Thoracic aorta (tissue), 2 donors: ENCODE results near the gene DCAKD. TPM values are rescaled to one million over a fixed set of nuclear protein-coding genes. Genes with fewer than 3 reads are reported as not detected.

Experiments
- ATAC-seq: fragments of 150-250 bp; one replicate; pipeline ENCODE4 v1.8.0; 2017; ENCODE audit warnings: low read depth; ENCODE audit not compliant: insufficient number of reproducible peaks, low FRiP score
- DNase-seq: peaks from one replicate; pipeline ENCODE4 v3.0.0-alpha.2; 2020; ENCODE audit warnings: low spot score
- H3K27ac ChIP-seq, 2 donors: fragments of 200-600 bp; sonication (generic); 1 replicate in 1 of 2; 2 replicates in 1 of 2; pipeline ENCODE4 v1.5.1; 2016; ENCODE audit warnings: mild to moderate bottlenecking in 2 of 2, moderate library complexity in 2 of 2
- H3K27me3 ChIP-seq: fragments of 200-600 bp; sonication (generic); replicated peaks from 2 replicates; pipeline ENCODE4 v1.6.0; 2016; ENCODE audit warnings: mild to moderate bottlenecking; ENCODE audit not compliant: insufficient read depth
- H3K36me3 ChIP-seq: fragments of 200-600 bp; sonication (generic); one replicate; pipeline ENCODE4 v1.5.1; 2016
- H3K4me1 ChIP-seq, 2 donors: fragments of 200-600 bp; sonication (generic); 1 replicate in 1 of 2; 2 replicates in 1 of 2; pipeline versions ENCODE4 v1.5.1 to v1.6.0; 2016; ENCODE audit warnings: low read depth in 2 of 2, mild to moderate bottlenecking in 1 of 2; ENCODE audit not compliant: control insufficient read depth in 1 of 2
- H3K4me3 ChIP-seq: fragments of 200-600 bp; sonication (generic); 2 replicates; pipeline ENCODE4 v1.5.1; 2016; ENCODE audit warnings: mild to moderate bottlenecking
- H3K9me3 ChIP-seq: fragments of 200-600 bp; sonication (generic); 2 replicates; pipeline ENCODE4 v1.5.1; 2016
- CTCF ChIP-seq: fragments of 200-600 bp; sonication (generic); IDR thresholded peaks from one replicate; pipeline ENCODE4 v1.5.1; 2019; ENCODE audit warnings: antibody characterized with exemption
- total RNA-seq, 2 donors: library from RNA; depleted of rRNA; stranded (reverse); fragments of >200 nt; gene quantifications; one replicate each; pipeline versions ENCODE4 v1.1.0 to v1.2.3, GENCODE V29; 2016

Gene DCAKD
- total RNA-seq, 2 donors from 2014 or later, result 34.6 to 56.5 TPM

DNA sequence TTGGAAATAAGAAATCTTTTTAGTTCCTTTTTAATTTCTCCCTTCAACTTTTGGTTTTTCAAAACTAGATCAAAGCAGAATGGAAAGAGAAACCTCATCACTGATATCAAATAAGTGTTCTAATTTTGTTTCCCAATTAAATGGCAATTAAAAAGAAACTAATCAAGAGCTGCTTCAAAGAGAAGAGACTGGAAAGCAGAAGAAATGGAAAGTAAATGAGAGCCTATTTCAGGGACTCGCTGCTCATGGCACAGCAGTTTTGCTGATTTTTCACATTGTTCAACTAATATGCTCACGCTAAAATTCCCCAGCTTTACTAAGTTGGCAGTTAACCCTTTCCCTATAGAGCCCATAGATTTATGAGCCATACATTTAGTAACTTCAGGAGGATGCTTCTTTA lies 16.2 kb upstream of the DCAKD start:
- TF ChIP-seq CTCF, result no peak
- Histone ChIP-seq H3K36me3 (peaks cover 11% of the 10 kb centered on the region), H3K27me3 (no peaks in the 10 kb centered on the region), H3K27ac (no peak overlapping the region), H3K4me3 (no peak overlapping the region), H3K4me1 (peaks cover 19 to 49% of the 10 kb centered on the region in 2 donors), H3K9me3 (no peaks in the 10 kb centered on the region)
- ATAC-seq, result no peak
- DNase-seq, result no peak

DNA sequence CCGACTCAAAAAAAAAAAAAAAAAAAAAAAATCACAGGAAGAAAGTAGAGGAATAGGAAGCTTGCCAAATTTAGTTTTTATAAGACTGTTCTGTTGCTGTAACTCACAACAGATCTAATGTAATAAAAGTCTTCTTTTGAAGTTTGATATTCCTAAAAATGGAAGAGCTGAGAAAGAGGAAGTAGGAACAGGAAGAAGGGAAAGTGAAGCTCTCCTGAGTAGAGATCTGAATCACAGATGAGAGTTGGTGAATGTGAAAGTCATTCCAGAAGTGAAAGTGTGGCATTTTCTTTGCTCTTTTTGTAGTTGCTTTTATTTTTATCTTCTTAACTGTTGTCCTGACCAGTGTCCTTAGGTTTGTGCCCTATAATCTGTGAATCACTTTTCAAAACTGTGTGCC lies 11.8 kb upstream of the DCAKD start:
- no peak for DNase-seq
- Histone ChIP-seq H3K9me3 (no peaks in the 10 kb centered on the region), H3K36me3 (no peaks in the 10 kb centered on the region), H3K4me3 (no peak overlapping the region), H3K27ac (peak overlapping the region in 1 of 2 donors; percentile 89), H3K4me1 (peaks cover 38 to 69% of the 10 kb centered on the region in 2 donors), H3K27me3 (no peaks in the 10 kb centered on the region)
- ATAC-seq, result no peak
- no peak for TF ChIP-seq CTCF

DNA sequence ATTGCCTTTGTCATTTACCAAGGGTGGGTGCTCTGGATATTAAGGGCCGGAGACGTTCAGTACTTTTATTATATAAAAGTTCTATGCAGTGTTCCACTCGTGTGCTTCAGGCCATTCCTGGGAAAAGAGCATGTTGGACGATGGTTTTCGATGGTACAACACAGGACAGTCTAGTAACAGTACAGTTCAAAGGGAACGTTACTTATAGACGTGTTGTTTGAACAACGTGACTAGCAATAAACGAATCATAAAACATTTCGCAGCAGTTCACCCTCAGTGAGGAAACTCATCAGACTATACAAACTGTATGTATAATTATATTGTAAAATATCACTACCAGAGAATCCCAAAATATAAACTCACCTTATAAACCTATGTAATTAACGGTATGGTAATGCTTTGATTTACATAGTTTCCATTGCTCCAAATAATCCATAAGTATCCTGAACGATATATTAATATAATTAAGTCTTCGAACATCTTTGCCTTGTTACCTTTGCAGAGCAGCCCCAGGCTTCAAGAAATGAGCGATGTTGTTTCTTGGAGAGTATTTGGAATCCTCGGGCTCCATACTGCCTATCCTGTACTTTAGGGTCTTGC lies 10.3 kb upstream of the DCAKD start:
- DNase-seq (no peak), ATAC-seq (no peak)
- peak overlapping the region; percentile 88 for H3K4me3 ChIP-seq
- H3K9me3 ChIP-seq, result no peaks in the 10 kb centered on the region
- no peaks in the 10 kb centered on the region for H3K27me3 ChIP-seq
- no peak for TF ChIP-seq CTCF
- peaks cover 34 to 59% of the 10 kb centered on the region in 2 donors for H3K4me1 ChIP-seq
- H3K27ac ChIP-seq, result peak overlapping the region; percentile 89 to 94
- H3K36me3 ChIP-seq, result no peaks in the 10 kb centered on the region

DNA sequence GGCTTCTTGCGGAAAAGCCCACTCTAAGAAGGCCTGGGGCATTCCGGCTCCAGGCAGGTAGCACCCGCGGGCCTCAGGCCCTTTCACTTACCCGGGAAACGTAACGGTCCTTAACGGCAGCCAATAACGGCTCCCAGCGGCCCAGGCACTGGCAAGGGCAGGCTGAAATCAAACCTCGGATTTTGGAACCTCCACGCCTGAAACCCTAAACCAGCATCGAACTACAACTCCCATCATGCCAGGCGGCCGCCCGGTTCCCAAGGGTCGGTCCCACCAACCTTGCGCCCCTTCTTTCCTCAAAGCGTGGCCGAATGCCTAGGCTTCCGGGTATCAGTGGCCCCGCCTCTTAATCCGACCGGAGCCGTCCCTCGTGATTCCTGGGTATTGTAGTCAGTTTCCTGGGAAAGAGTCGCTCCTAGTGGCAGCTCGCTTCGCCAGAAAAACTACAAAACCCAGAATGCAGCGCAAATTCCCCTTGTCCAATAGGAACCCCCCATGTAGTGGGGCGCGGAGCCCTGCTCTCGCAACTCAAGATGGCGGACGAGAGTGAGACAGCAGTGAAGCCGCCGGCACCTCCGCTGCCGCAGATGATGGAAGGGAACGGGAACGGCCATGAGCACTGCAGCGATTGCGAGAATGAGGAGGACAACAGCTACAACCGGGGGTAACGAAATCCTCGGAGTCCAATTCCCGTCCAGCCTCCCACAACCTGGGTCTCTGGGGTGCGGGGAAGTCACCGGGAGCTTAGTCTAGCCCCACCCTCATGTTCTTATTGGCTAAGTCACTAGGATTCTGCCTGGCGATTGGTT lies 9.6 kb upstream of the DCAKD start, which contains the start of gene NMT1:
Gene NMT1, plus strand, starts transcription at position 521 of the 809 bp plus-strand sequence. Its CDS starts 13 bp downstream, at position 534.
- Histone ChIP-seq H3K4me3 (peak within 1 kb of the TSS; percentile 88), H3K36me3 (no peaks in the 10 kb centered on the region), H3K4me1 (peaks cover 31 to 54% of the 10 kb centered on the region in 2 donors), H3K9me3 (no peaks in the 10 kb centered on the region), H3K27me3 (no peaks in the 10 kb centered on the region), H3K27ac (peak within 1 kb of the TSS; percentile 90 to 94)
- DNase-seq (peak; percentile 97), ATAC-seq (peak; percentile 99)
- no peak for TF ChIP-seq CTCF

DNA sequence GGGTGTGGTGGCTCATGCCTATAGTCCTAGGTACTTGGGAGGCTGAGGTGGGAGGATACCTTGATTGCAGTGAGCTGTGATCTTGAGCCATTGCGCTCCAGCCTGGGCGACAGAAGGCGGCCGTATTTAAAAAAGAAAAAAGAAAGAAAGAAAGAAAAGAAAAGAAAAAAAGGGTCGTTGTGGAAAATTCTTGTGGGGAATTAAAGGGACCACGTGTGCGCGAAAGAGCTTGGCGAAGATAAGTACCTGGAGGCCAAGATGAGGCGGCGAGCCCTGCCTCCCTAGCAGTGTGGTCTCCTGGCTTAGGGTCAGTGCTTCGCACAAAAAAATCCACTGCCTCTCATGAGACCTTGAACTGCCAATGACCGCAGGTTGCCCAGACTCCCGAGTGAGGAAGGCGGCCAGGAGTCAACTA lies 9.0 kb upstream of the DCAKD start:
- peaks cover 28 to 48% of the 10 kb centered on the region in 2 donors for H3K4me1 ChIP-seq
- no peaks in the 10 kb centered on the region for H3K36me3 ChIP-seq
- no peaks in the 10 kb centered on the region for H3K27me3 ChIP-seq
- H3K9me3 ChIP-seq, result no peaks in the 10 kb centered on the region
- H3K4me3 ChIP-seq, result peak overlapping the region; percentile 88
- ATAC-seq, result no peak
- no peak for DNase-seq
- no peak for TF ChIP-seq CTCF
- peak overlapping the region; percentile 90 to 94 for H3K27ac ChIP-seq
